Caco-2 (cell line): ENCODE results near the gene CYTH4. TPM values are rescaled to one million over a fixed set of nuclear protein-coding genes. Genes with fewer than 3 reads are reported as not detected.

Experiments used
- BruUV-seq: library from RNA; stranded (reverse); fragments of 400-500 nt; replicated peaks from 2 replicates; lab custom pipeline; 2021; lab: Mats Ljungman, UMichigan
- CTCF ChIA-PET: fragments of 300-600 bp; sonication (Branson Sonifier 250); formaldehyde crosslinking; loops from one replicate; lab custom pipeline; 2022; ENCODE audit warnings: antibody characterized with exemption; lab: Charles Lee
- POLR2A ChIA-PET: fragments of 300-600 bp; sonication (Branson Sonifier 250); formaldehyde crosslinking; loops from one replicate; lab custom pipeline; 2022; ENCODE audit warnings: antibody characterized with exemption; lab: Charles Lee
- DNase-seq, 2 experiments: peaks; one replicate each; pipeline versions ENCODE4 v3.0.0 to v3.0.0-alpha.2; 2020 to 2022
- H3K27me3 ChIP-seq: replicated peaks from 2 replicates; pipeline ENCODE4 v1.6.0; 2011; ENCODE audit warnings: low read length; ENCODE audit not compliant: control insufficient read depth, insufficient read depth
- H3K36me3 ChIP-seq: 2 replicates; pipeline ENCODE4 v1.5.1; 2011; ENCODE audit warnings: low read length; ENCODE audit not compliant: control insufficient read depth, insufficient read depth
- H3K4me1 ChIP-seq: fragments of 250-450 bp; sonication (Bioruptor Pico); 2 replicates; pipeline ENCODE4 v1.5.1; 2020; ENCODE audit warnings: mild to moderate bottlenecking
- H3K4me3 ChIP-seq: 2 replicates; pipeline ENCODE4 v1.5.1; 2011; ENCODE audit warnings: low read depth, mild to moderate bottlenecking, control low read depth, low read length
- H3K9me3 ChIP-seq: fragments of 250-450 bp; sonication (Bioruptor Pico); 2 replicates; pipeline ENCODE4 v1.5.1; 2020; ENCODE audit warnings: mild to moderate bottlenecking, moderate library complexity
- H3K27ac Mint-ChIP-seq: one replicate; pipeline ENCODE4 v1.8.0; 2022; ENCODE audit warnings: mixed read lengths; ENCODE audit not compliant: unreplicated experiment
- H3K27me3 Mint-ChIP-seq: one replicate; pipeline ENCODE4 v1.8.0; 2022; ENCODE audit warnings: mixed read lengths; ENCODE audit not compliant: insufficient read depth, unreplicated experiment
- H3K36me3 Mint-ChIP-seq: one replicate; pipeline ENCODE4 v1.8.0; 2022; ENCODE audit warnings: mild to moderate bottlenecking, mixed read lengths; ENCODE audit not compliant: insufficient read depth, unreplicated experiment
- H3K4me1 Mint-ChIP-seq: one replicate; pipeline ENCODE4 v1.8.0; 2022; ENCODE audit warnings: low read depth, mixed read lengths; ENCODE audit not compliant: unreplicated experiment
- H3K4me3 Mint-ChIP-seq: one replicate; pipeline ENCODE4 v1.8.0; 2022; ENCODE audit warnings: mild to moderate bottlenecking, moderate library complexity, mixed read lengths; ENCODE audit not compliant: unreplicated experiment
- H3K9me3 Mint-ChIP-seq: one replicate; pipeline ENCODE4 v1.8.0; 2022; ENCODE audit warnings: mixed read lengths; ENCODE audit not compliant: unreplicated experiment
- intact Hi-C: fragments of 100-400 bp; cut with micrococcal nuclease; formaldehyde crosslinking; loops from one replicate; pipeline ENCODE4 v1.10.0; 2022; ENCODE audit not compliant: unreplicated experiment
- total RNA-seq: library from RNA; stranded (reverse); gene quantifications from 2 replicates; pipeline ENCODE4 v1.2.3, GENCODE V29; 2022
- TF ChIP-seq, protein P1 (sequence below), 2 experiments: fragments of 200-600 bp in 1 of 2; IDR thresholded peaks; 1 replicate in 1 of 2; 2 replicates in 1 of 2; pipeline versions ENCODE4 v1.5.1 to v1.8.0; 2011 to 2022; ENCODE audit warnings: antibody characterized with exemption in 1 of 2, control low read depth in 1 of 2, inconsistent platforms in 1 of 2, low read depth in 1 of 2, low read length in 1 of 2, mild to moderate bottlenecking in 1 of 2, moderate library complexity in 1 of 2; ENCODE audit not compliant: insufficient read depth in 1 of 2, severe bottlenecking in 1 of 2, unreplicated experiment in 1 of 2

The CYTH4 gene
- total RNA-seq, 1 experiment from 2014 or later, result not detected

DNA sequence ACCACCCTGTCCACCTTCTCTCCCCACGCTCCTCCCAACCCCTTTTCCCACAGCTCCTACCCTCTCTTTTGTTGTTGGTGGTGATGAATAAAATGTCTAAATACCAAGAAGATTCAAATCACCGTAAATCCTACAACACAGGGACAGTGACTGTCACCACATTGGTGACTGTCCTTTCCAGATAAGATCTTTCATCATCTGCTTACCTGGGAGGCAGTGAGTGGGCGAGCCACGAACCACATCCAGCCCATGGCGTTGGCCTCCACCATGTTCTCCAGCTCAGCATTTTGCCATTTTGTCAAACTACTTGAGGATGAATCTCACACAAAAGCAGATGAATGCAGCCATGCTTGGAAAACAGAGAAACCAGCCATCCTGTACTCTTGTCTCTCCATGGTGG lies 6.7 kb upstream of the CYTH4 start:
- TF ChIP-seq, protein P1, sequence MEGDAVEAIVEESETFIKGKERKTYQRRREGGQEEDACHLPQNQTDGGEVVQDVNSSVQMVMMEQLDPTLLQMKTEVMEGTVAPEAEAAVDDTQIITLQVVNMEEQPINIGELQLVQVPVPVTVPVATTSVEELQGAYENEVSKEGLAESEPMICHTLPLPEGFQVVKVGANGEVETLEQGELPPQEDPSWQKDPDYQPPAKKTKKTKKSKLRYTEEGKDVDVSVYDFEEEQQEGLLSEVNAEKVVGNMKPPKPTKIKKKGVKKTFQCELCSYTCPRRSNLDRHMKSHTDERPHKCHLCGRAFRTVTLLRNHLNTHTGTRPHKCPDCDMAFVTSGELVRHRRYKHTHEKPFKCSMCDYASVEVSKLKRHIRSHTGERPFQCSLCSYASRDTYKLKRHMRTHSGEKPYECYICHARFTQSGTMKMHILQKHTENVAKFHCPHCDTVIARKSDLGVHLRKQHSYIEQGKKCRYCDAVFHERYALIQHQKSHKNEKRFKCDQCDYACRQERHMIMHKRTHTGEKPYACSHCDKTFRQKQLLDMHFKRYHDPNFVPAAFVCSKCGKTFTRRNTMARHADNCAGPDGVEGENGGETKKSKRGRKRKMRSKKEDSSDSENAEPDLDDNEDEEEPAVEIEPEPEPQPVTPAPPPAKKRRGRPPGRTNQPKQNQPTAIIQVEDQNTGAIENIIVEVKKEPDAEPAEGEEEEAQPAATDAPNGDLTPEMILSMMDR (IDR thresholded peaks at IDR 0.05; ENCODE audit: insufficient read depth in 1 of 2, low read depth in 1 of 2, low read length in 1 of 2, severe bottlenecking in 1 of 2, unreplicated experiment in 1 of 2), result no peak
- no peaks in the 10 kb centered on the region for H3K36me3 ChIP-seq
- Mint-ChIP-seq H3K4me1 (no peaks in the 10 kb centered on the region), H3K27ac (no peak overlapping the region), H3K27me3 (peaks cover 6% of the 10 kb centered on the region), H3K9me3 (no peaks in the 10 kb centered on the region), H3K36me3 (no peaks in the 10 kb centered on the region), H3K4me3 (no peak overlapping the region)
- H3K4me3 ChIP-seq, result no peak overlapping the region
- ChIA-PET CTCF (no interaction called here), POLR2A (no interaction called here)
- no TSS peak for BruUV-seq
- no peaks in the 10 kb centered on the region; the same call in 1 of the 2 replicates for H3K27me3 ChIP-seq
- H3K4me1 ChIP-seq, result no peaks in the 10 kb centered on the region
- DNase-seq, result no peak
- H3K9me3 ChIP-seq, result no peaks in the 10 kb centered on the region
- intact Hi-C loops, result no loop called here

GRCh38 chr22:37276776-37277175 lies 5.5 kb upstream of the CYTH4 start:
- Mint-ChIP-seq H3K4me3 (no peak overlapping the region), H3K27me3 (peaks cover 6% of the 10 kb centered on the region), H3K27ac (no peak overlapping the region), H3K36me3 (no peaks in the 10 kb centered on the region), H3K9me3 (no peaks in the 10 kb centered on the region), H3K4me1 (no peaks in the 10 kb centered on the region)
- DNase-seq, result no peak
- H3K27me3 ChIP-seq, result no peaks in the 10 kb centered on the region
- BruUV-seq, result no TSS peak
- H3K4me1 ChIP-seq, result no peaks in the 10 kb centered on the region
- H3K4me3 ChIP-seq, result no peak overlapping the region
- TF ChIP-seq, protein P1 (IDR thresholded peaks at IDR 0.05; ENCODE audit: insufficient read depth in 1 of 2, low read depth in 1 of 2, low read length in 1 of 2, severe bottlenecking in 1 of 2, unreplicated experiment in 1 of 2), result no peak
- no peaks in the 10 kb centered on the region for H3K9me3 ChIP-seq
- ChIA-PET CTCF (no interaction called here), POLR2A (no interaction called here)
- intact Hi-C loops, result no loop called here
- no peaks in the 10 kb centered on the region for H3K36me3 ChIP-seq

DNA sequence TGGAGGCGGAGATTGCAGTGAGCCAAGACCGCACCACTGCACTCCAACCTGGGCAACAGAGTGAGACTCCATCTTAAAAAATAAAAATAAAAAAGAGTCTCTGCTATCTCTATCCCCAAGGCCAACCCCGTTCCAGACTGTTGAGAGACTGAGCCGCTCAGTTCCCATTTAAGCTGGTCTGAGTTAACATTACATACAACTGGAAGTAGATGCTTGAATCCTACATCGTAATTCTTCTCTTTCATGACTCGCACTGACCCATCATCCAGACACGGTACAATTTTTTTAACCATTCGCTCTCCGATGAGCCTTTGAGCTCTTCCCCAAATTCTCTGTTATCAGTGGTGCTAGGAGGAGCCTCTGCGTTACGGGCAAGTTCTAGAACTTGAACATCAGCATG lies 4.9 kb upstream of the CYTH4 start:
- Histone ChIP-seq H3K4me3 (no peak overlapping the region), H3K27me3 (no peaks in the 10 kb centered on the region), H3K36me3 (no peaks in the 10 kb centered on the region), H3K9me3 (no peaks in the 10 kb centered on the region), H3K4me1 (no peaks in the 10 kb centered on the region)
- H3K27me3 Mint-ChIP-seq, result peaks cover 6% of the 10 kb centered on the region
- H3K4me3 Mint-ChIP-seq, result no peak overlapping the region
- DNase-seq, result no peak
- BruUV-seq, result no TSS peak
- no peak overlapping the region for H3K27ac Mint-ChIP-seq
- TF ChIP-seq, protein P1 (IDR thresholded peaks at IDR 0.05; ENCODE audit: insufficient read depth in 1 of 2, low read depth in 1 of 2, low read length in 1 of 2, severe bottlenecking in 1 of 2, unreplicated experiment in 1 of 2), result no peak
- H3K36me3 Mint-ChIP-seq, result no peaks in the 10 kb centered on the region
- no peaks in the 10 kb centered on the region for H3K9me3 Mint-ChIP-seq
- ChIA-PET POLR2A (no interaction called here), CTCF (interaction anchor here (0.6 kb wide), 1 partner anchor 14 kb away, joined by 3 read pairs; no protein-coding TSS in a partner anchor)
- intact Hi-C loops, result no loop called here
- no peaks in the 10 kb centered on the region for H3K4me1 Mint-ChIP-seq
